Ovary (tissue), 10 donors: ENCODE data around the gene TRIM49D2. TPM values are rescaled to one million over a fixed set of nuclear protein-coding genes. Genes with fewer than 3 reads are reported as not detected.
"Not testable (repeated sequence)": the region's sequence is repeated elsewhere in the genome, so short reads cannot be mapped to it uniquely, and the experiment has no call there.

Source experiments
- DNase-seq, 5 donors: peaks; one replicate each; pipeline ENCODE4 v3.0.0-alpha.2; 2019 to 2020
- H3K27ac ChIP-seq, 2 donors: fragments of 200-600 bp; one replicate each; pipeline versions ENCODE4 v1.5.1 to v1.8.0; 2019 to 2022
- H3K27me3 ChIP-seq: fragments of 200-600 bp; one replicate; pipeline ENCODE4 v1.8.0; 2022
- H3K36me3 ChIP-seq: fragments of 200-600 bp; sonication (generic); one replicate; pipeline ENCODE4 v1.5.1; 2019
- H3K4me1 ChIP-seq: one replicate; pipeline ENCODE4 v1.8.1; 2013; ENCODE audit warnings: mild to moderate bottlenecking, moderate library complexity; ENCODE audit not compliant: insufficient read depth
- H3K4me3 ChIP-seq: fragments of 200-600 bp; sonication (generic); one replicate; pipeline ENCODE4 v1.5.1; 2017
- H3K9me3 ChIP-seq, 2 donors: fragments of 200-600 bp in 1 of 2; sonication (generic) in 1 of 2; one replicate each; pipeline versions ENCODE4 v1.5.1 to v1.8.1; 2013 to 2019; ENCODE audit warnings: mild to moderate bottlenecking in 1 of 2, moderate library complexity in 1 of 2
- EP300 ChIP-seq: sonication (generic); formaldehyde crosslinking; IDR thresholded peaks from one replicate; pipeline ENCODE4 v1.6.1; 2017; ENCODE audit warnings: antibody characterized with exemption
- POLR2A ChIP-seq: fragments of 450-650 bp; IDR thresholded peaks from one replicate; pipeline ENCODE4 v1.6.1; 2017; ENCODE audit warnings: antibody characterized with exemption, mild to moderate bottlenecking, moderate library complexity
- WGBS, 3 donors: extraction: QIAGEN DNeasy Blood & Tissue Kit in 1 of 3; methylation state at CpG; one replicate each; pipeline versions ENCODE4 v1.1.5 to v1.1.7; 2013 to 2017; 5-methylcytosine and 5-hydroxymethylcytosine counted together
- intact Hi-C, 4 donors: fragments of 100-400 bp; cut with DNase I; formaldehyde crosslinking; loops; one replicate each; pipeline versions ENCODE4 v1.11.0 to v1.15.1; 2022 to 2023
- long read RNA-seq, 3 donors: library from polyadenylated mRNA in 2 of 3; unstranded in 2 of 3; transcript quantifications; one replicate each; pipeline ENCODE4 v2.0.0 and lab custom pipeline, GENCODE V29; 2021 to 2026
- polyA plus RNA-seq, 2 donors: library from polyadenylated mRNA; stranded (reverse); fragments of 200-250 nt in 1 of 2; fragments of 350-450 nt in 1 of 2; fragmentation: Illumina TruSeq in 1 of 2; extraction: RNeasy Lipid Tissue Mini Kit (QIAGEN cat#74804) in 1 of 2; gene quantifications; one replicate each; pipeline ENCODE4 v1.2.3, GENCODE V29; 2013 to 2014
- small RNA-seq: library from RNA; depleted of rRNA; stranded (forward); fragments of <200 nt; gene quantifications from one replicate; pipeline ENCODE3, GENCODE V24; 2016
- total RNA-seq, 7 donors: library from RNA; depleted of rRNA in 2 of 7; stranded (reverse); fragments of >200 nt in 2 of 7; fragmentation: NEBNext Ultra II Directional in 3 of 7; extraction: Animal tissue kit (Norgen Biotek cat#: 25700) in 3 of 7; gene quantifications; one replicate each; pipeline versions ENCODE4 v1.1.0 to v1.2.4, GENCODE V29; 2016 to 2023
- TF ChIP-seq, protein P1 (sequence below), 3 donors: fragments of 450-650 bp in 2 of 3; fragments of 200-600 bp in 1 of 3; IDR thresholded peaks; one replicate each; pipeline versions ENCODE4 v1.5.1 to v1.8.0; 2016 to 2022; ENCODE audit warnings: antibody characterized with exemption in 3 of 3, mild to moderate bottlenecking in 1 of 3
- donor health status: DM: no; HTN: no; CAD: no; lungs with moderate emphysema.
- donor health status: DM: no; HTN: no; CAD: no.
- donor health status: Bipolar disorder and iron deficiency.
- donor health status: DM: yes; HTN: yes; CAD: no.
- donor health status: DM: no; HTN: no; CAD: no.
- donor health status: DM: yes; HTN: yes; CAD: no.

Gene TRIM49D2, protein sequence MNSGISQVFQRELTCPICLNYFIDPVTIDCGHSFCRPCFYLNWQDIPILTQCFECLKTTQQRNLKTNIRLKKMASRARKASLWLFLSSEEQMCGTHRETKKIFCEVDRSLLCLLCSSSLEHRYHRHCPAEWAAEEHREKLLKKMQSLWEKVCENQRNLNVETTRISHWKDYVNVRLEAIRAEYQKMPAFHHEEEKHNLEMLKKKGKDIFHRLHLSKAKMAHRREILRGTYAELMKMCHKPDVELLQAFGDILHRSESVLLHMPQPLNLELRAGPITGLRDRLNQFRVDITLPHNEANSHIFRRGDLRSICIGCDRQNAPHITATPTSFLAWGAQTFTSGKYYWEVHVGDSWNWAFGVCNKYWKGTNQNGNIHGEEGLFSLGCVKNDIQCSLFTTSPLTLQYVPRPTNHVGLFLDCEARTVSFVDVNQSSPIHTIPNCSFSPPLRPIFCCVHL
- total RNA-seq = not detected
- not detected for polyA plus RNA-seq
- long read RNA-seq, donor 1 = 0 reads
- long read RNA-seq, donor 2, partial matches to known transcripts = 0 of 1 reads
- long read RNA-seq, donor 2, other reads (novel, unspliced or antisense) = 0 of 1 reads
- long read RNA-seq, donor 3 = 0 reads

GRCh38 chr11:89923764-89924163 is at the start of gene TRIM49D2:
Gene TRIM49D2, plus strand, starts transcription at chr11:89924064. Its CDS starts 2,698 bp downstream, at chr11:89926762.
- H3K27me3 ChIP-seq, intact Hi-C loops: not testable (repeated sequence)
- 85 to 98% (median 94%) methylated on average over 2 to 3 of the region's 6 CpGs for WGBS, 3 donors

GRCh38 chr11:89877511-89877910 is 46.4 kb upstream of the TRIM49D2 start:
- H3K4me3 ChIP-seq, H3K27ac ChIP-seq, DNase-seq, H3K9me3 ChIP-seq, H3K36me3 ChIP-seq, H3K4me1 ChIP-seq, intact Hi-C loops, H3K27me3 ChIP-seq: not testable (repeated sequence)
- WGBS, 3 donors = 82 to 100% (median 92%) methylated on average over 1 to 6 of the region's 6 CpGs

More at GRCh38 chr11:89923764-89924163, at the start of gene TRIM49D2:
- not testable (repeated sequence) for H3K27ac ChIP-seq, DNase-seq, H3K36me3 ChIP-seq, H3K4me1 ChIP-seq, H3K4me3 ChIP-seq, H3K9me3 ChIP-seq

DNA sequence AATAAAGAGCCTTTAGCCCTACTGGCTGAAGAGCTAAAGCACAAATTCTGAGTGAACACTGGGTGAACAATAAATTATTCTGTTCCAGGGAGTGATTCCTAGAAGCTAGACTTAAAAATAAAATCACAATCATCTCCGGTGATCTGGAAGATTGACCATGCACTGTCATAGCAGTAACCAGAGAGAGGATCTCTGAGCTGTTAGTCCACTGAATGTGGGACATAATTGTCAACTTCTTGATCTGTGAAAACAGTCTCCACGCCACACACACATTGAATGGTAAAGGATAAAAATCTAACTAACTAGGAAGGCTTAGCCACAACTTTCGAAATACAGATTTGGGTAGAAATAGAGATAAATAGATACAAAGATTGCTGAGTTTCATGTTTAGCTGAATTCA is 30.6 kb upstream of the TRIM49D2 start:
- H3K9me3 ChIP-seq, H3K27me3 ChIP-seq, DNase-seq, H3K4me1 ChIP-seq, intact Hi-C loops, H3K36me3 ChIP-seq, H3K27ac ChIP-seq, H3K4me3 ChIP-seq: not testable (repeated sequence)
- 89 to 95% (median 90%) methylated on average over 2 to 3 of the region's 3 CpGs for WGBS, 3 donors

DNA sequence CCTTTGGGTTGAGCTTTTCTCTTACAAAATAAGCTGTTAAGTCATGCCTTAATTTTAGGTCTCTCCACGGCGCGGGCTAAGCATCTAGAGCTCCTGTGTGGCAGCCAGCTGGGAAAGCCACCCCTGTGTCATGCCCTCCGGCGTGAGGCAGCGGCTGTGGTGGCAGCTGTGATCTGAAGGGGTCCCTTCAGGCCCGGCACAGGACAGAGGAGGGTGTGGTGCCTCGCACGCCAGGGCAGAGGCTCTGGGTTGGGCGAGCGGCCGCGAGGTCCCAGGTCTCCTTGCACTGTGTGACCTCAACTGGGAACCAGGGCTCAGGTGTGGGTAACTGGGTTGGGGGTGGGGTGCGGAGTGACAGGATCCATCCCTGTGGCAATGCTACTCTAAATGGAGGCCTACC is 23.1 kb upstream of the TRIM49D2 start:
- H3K27ac ChIP-seq, H3K27me3 ChIP-seq, H3K4me3 ChIP-seq, H3K9me3 ChIP-seq, H3K36me3 ChIP-seq, H3K4me1 ChIP-seq, intact Hi-C loops, DNase-seq: not testable (repeated sequence)
- 86% methylated on average over 6 of the region's 14 CpGs; no CpG with 5 or more reads in 2 of the 3 donors for WGBS, 3 donors

GRCh38 chr11:89922195-89922660 is 1.6 kb upstream of the TRIM49D2 start, which contains the start of gene TRIM49D1:
Gene TRIM49D1, minus strand, starts transcription at chr11:89922245. Its CDS starts 4,535 bp downstream, at chr11:89917710.
- Histone ChIP-seq H3K4me1 (no peaks in the 10 kb centered on the region), H3K27ac (no peak within 1 kb of the TSS), H3K9me3 (no peaks in the 10 kb centered on the region), H3K36me3 (no peaks in the 10 kb centered on the region), H3K27me3 (no peaks in the 10 kb centered on the region), H3K4me3 (no peak within 1 kb of the TSS)
- intact Hi-C loops = no loop called here
- no peak for DNase-seq
- WGBS, 3 donors = 40 to 62% (median 57%) methylated on average over 3 of the region's 3 CpGs
- TF ChIP-seq EP300 (no peak), POLR2A (no peak)
- TF ChIP-seq, protein P1, sequence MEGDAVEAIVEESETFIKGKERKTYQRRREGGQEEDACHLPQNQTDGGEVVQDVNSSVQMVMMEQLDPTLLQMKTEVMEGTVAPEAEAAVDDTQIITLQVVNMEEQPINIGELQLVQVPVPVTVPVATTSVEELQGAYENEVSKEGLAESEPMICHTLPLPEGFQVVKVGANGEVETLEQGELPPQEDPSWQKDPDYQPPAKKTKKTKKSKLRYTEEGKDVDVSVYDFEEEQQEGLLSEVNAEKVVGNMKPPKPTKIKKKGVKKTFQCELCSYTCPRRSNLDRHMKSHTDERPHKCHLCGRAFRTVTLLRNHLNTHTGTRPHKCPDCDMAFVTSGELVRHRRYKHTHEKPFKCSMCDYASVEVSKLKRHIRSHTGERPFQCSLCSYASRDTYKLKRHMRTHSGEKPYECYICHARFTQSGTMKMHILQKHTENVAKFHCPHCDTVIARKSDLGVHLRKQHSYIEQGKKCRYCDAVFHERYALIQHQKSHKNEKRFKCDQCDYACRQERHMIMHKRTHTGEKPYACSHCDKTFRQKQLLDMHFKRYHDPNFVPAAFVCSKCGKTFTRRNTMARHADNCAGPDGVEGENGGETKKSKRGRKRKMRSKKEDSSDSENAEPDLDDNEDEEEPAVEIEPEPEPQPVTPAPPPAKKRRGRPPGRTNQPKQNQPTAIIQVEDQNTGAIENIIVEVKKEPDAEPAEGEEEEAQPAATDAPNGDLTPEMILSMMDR (IDR thresholded peaks at IDR 0.05) = no peak

DNA sequence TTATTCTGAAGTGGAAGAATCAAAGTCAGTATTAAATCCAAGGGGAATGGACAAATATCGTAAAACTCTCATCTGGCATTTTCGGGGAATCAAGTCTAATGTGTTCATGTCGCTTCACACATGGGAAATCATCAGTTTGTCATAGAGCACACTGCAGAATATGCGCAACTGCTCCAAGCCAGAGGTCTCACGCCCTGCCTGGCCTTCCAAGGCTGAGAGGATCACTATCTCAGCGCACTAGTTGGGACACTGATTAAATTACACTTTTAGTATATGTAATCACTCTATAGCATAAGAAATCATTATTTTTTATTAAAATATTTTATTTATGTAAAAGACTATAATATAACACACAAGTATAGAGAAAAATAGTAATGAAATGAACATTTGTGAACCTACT is 37.0 kb downstream of the TRIM49D2 start:
- H3K9me3 ChIP-seq, H3K27ac ChIP-seq, H3K36me3 ChIP-seq, intact Hi-C loops, H3K27me3 ChIP-seq, H3K4me3 ChIP-seq, H3K4me1 ChIP-seq: not testable (repeated sequence)
- peak in 1 of 5 donors; percentile 3 for DNase-seq
- 92 to 96% methylated on average over 6 of the region's 6 CpGs; no CpG with 5 or more reads in 1 of the 3 donors for WGBS, 3 donors

DNA sequence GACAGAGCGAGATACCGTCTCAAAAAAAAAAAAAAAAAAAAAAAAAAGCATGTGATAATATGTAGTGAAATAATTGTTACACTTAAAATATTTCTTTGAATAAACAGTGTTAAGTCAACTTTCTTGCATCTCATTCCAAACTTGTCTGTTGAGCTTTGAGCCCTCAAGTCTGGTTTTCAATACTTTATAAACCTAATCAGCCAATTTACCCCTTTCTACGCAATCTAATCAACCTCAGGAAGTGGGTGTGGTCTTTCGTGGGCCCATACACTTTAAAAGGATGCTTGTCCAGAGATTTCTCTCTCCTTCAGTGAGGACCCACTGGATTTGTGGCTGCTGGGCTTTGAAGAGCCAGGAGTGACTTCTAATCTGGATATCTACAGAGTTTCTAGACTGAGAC is 41.9 kb downstream of the TRIM49D2 start, which contains the start of gene TRIM64:
TRIM64 (plus strand) TSS at position 301 of the 400 bp plus-strand sequence. CDS start 2,467 bp downstream, outside the sequence.
- 83% methylated on average over 2 of the region's 4 CpGs; no CpG with 5 or more reads in 2 of the 3 donors for WGBS, 3 donors
- intact Hi-C loops, H3K36me3 ChIP-seq, H3K4me1 ChIP-seq, H3K4me3 ChIP-seq, DNase-seq, H3K9me3 ChIP-seq, H3K27me3 ChIP-seq, H3K27ac ChIP-seq: not testable (repeated sequence)

Small RNAs within 50 kb of the gene (small RNA-seq; reads per million reads assigned to genes)
- not detected for gene AP004607.1

Other genes with a start within 250 kb of the TRIM49D2 start
- gene TRIM77, start 213.8 kb upstream of the TRIM49D2 start, total RNA-seq = not detected
- gene TRIM77, start 213.8 kb upstream of the TRIM49D2 start, polyA plus RNA-seq = not detected
- gene TRIM49, start 115.5 kb upstream of the TRIM49D2 start, total RNA-seq = not detected
- gene TRIM49, start 115.5 kb upstream of the TRIM49D2 start, polyA plus RNA-seq = not detected
- gene TRIM64B, start 45.6 kb upstream of the TRIM49D2 start, total RNA-seq = not detected
- gene TRIM64B, start 45.6 kb upstream of the TRIM49D2 start, polyA plus RNA-seq = not detected
- gene TRIM49D1, start 1.8 kb upstream of the TRIM49D2 start, total RNA-seq = not detected
- gene TRIM49D1, start 1.8 kb upstream of the TRIM49D2 start, polyA plus RNA-seq = not detected
- gene TRIM64, start 42.0 kb downstream of the TRIM49D2 start, total RNA-seq = not detected
- not detected for gene TRIM64, start 42.0 kb downstream of the TRIM49D2 start, polyA plus RNA-seq
- gene TRIM49C, start 107.0 kb downstream of the TRIM49D2 start, total RNA-seq = not detected
- gene TRIM49C, start 107.0 kb downstream of the TRIM49D2 start, polyA plus RNA-seq = not detected
- not detected for gene UBTFL1, start 161.9 kb downstream of the TRIM49D2 start, total RNA-seq
- gene UBTFL1, start 161.9 kb downstream of the TRIM49D2 start, polyA plus RNA-seq = not detected
- 10 to 100 TPM in 1 of 7 donors, 1 to 10 TPM in 6; 4.3 to 17.5 (median 4.6) TPM for gene NAALAD2, start 210.6 kb downstream of the TRIM49D2 start, total RNA-seq
- gene NAALAD2, start 210.6 kb downstream of the TRIM49D2 start, polyA plus RNA-seq = 10 to 100 TPM in 1 of 2 donors, 1 to 10 TPM in 1; 3.2 to 12.2 TPM